NCI-H128 (cell line): ENCODE data around the gene CDH2.

ENCODE experiments used
- DNase-seq: peaks from one replicate; lab custom pipeline; 2025; ENCODE audit not compliant: unreplicated experiment; lab: John Stamatoyannopoulos, UW

The CDH2 gene

DNA sequence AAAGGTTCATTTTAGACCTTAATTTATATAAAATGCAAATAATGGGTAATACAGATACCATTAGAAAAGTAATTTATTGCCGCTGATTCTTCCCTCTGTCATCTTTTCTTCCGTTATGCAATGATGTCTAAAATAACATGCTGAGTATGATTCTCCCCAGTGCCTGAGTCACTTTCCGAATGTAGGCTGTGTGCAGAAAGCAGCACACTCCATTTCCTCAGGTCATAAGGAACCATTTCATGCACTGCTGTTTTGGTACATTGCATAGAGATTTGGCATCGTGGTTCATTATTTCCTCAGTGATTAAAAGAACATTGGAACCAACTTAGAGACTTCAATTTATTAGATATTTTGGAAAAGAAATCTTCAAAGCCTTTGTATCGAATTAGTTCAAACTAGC is 173.5 kb downstream of the CDH2 start:
- no peak for DNase-seq

- DNase-seq = no peak
Observed at GRCh38 chr18:28002841-28003240, 174.1 kb downstream of the CDH2 start.

- no peak for DNase-seq
Observed at GRCh38 chr18:27996801-27997272, 180.1 kb downstream of the CDH2 start.

DNA sequence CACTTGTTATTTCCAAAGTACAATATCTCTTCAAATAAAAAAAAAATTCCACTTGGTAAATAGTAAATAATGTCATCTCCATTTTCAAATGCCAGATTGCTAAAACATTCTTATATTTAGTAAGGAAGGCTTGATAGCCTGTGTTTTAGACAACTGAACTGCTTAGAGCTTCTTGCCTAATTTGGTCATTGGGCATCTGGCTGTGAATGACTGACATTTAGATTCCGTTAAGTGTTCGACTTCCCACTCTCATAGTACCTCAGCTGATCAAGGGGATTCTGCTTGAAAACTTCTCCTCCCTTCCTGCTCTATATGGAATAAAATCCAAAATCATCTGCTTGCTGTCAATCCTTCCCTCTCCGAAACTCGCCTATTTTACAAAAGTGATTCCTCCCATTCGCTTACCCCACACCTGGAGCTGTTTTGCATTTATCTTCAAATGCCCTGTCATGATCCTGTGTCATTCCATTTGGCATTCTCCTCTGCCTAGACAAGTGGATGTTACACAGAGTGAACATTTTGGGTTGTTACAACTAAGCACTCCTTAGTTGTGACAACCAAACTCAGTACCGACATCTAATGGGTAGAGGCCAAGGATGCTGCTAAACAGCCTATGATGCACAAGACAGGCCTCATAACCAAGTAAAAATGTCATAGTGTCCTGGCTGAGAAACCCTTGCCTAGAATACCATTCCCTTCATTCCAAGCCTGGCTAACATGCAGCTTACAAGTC is 181.0 kb downstream of the CDH2 start:
- DNase-seq = no peak

- DNase-seq = no peak
Observed at GRCh38 chr18:27994571-27994970, 182.4 kb downstream of the CDH2 start.

DNA sequence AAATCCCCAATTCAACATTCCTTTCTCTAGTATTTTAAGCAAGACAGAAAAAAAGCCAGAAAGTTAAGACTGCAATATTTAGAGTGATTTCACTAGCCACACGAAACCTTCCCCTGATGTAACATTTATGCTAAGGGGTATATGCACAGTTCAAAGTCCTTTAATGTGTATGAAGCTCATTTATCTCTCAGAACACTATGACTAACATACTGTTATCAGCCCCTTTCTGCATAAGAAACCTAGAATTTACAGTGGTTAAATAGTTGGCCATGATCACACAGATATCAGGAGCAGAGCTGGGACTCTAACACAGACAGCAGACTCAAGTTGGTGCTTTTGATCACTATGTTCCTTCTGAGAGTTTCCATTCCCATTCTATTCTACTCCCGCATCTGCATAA is 185.5 kb downstream of the CDH2 start:
- no peak for DNase-seq

GRCh38 chr18:27985832-27986231 is 191.1 kb downstream of the CDH2 start:
- no peak for DNase-seq

GRCh38 chr18:27983780-27984179 is 193.2 kb downstream of the CDH2 start:
- DNase-seq = no peak

- DNase-seq = no peak
Observed at GRCh38 chr18:27976806-27977408, 200.0 kb downstream of the CDH2 start.

DNA sequence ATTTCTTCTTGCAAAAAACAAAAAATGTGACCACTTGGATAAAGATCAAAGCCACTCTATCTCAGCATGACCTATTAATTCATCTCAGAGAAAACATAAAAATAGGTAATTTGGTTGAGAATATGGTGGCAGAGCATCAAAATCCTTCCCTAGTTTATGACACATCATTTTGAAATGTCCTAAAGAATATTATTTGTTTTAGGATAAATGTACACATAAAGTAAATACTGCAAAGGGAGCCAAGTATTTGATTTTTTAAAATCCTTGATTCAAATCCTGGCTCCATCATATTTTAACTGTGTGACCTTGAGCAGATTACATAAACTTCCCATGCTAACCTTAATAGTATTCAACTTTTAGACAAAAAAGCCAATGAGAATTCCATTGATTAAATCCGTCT is 206.6 kb downstream of the CDH2 start:
- no peak for DNase-seq

DNA sequence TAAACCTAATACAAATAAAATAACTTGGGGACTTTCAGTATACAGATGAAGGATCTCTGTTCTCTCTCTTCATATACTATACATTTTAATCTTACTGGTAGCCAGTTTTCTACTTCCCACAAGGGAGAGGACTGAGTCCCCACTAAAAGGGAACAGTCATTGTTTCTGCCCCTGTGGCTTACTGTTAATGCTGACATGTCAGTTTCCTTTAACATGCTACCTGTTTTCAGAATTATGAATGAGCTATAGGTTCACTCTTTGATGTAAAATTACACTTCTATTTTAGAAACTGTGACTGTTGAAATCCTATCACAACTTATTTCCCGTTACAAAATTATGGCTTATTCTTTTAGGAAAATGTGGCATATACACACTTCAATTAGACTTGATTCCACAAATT is 207.7 kb downstream of the CDH2 start:
- DNase-seq = no peak

- DNase-seq = no peak
Observed at GRCh38 chr18:27967913-27968824, 208.8 kb downstream of the CDH2 start.

DNA sequence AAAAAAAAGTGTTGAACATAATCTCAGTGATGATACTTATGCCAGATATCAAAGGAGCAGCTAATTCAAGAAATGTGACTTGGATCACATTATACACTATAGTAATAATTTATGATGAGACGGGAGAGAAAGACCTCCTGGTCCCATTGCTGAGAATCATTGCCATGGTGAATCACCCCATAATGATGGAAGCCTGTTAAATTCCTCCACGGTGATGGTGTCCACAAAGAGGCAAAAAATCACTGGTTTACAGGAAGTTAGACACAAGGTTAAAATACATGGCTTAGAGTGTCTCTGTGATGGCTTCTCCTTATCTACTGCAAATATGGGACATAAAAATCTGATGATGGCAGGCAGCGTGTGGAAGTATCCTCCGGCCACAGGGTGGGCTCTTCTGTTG is 210.0 kb downstream of the CDH2 start:
- DNase-seq = no peak

- no peak for DNase-seq
Observed at GRCh38 chr18:27964811-27965210, 212.1 kb downstream of the CDH2 start.

GRCh38 chr18:27959101-27959500 is 217.8 kb downstream of the CDH2 start:
- DNase-seq = no peak

DNA sequence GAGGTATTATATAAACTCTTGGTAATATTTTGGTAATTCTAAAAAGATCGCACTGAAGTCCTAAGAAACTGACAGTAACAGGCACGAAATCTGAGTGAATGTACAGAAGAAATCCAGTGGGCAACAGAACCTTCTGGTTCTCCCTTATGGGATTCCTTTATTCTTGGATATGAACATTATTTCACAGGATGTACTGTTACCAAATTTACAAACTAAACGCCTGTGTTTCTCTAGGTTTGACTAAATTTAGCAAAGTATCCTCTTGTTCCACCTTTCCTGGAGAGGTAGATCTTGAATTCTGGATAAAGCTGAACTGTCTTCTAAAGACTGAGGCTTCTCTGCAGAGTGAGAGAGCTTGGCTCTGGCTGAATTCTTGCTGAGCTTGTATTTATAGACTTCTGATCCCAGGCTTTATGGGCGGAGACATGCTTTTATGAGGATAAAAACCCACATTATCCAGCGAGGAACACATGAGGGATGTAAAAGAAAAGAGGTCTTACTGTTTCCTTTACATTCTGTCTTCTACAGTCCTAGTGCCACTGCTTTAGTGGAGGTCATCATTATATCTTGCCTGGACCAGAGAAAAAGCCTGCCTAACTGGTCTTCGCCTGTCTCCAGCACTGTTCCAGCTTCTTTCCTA is 220.8 kb downstream of the CDH2 start:
- DNase-seq = no peak

DNA sequence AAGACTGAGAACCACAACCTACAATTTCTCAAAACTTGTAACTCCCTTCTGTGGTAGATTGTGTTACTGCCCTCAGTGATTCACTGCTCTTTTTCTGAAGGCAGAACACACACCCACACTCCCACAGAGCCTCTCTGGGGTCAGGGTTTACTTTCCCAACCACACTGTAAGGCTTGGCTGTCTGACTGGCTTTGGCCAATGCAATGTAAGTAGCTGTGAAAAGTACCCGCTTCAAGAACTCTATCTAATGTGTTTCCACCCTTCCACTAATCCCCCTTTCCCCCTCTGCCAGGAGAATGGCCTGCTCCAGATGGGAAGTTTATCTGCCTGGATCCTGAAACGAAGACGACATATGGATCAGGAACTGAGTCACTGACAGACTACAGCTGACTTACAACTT is 222.7 kb downstream of the CDH2 start:
- DNase-seq = no peak

GRCh38 chr18:27952741-27953140 is 224.2 kb downstream of the CDH2 start:
- no peak for DNase-seq

- DNase-seq = no peak
Observed at GRCh38 chr18:27950648-27951228, 226.2 kb downstream of the CDH2 start.

DNA sequence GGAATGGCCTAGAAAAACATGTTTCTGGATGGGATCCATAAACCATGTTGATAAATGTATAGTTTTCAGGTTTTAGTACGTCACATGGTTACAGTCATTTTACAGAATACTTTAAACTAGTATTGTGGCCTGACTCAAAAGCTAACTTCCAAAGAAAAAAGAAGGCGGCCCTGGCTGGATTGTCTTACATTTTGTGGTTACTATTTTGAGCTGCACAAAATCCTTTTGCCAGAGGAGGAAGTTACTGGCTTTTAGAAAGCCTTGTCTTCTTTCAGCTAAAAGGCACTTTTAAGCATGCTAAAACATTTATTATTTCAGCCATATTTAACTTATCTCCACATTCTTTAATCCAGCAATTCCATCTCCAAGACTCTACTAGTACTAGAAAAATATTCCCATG is 227.9 kb downstream of the CDH2 start:
- DNase-seq = no peak

GRCh38 chr18:27942706-27943105 is 234.2 kb downstream of the CDH2 start:
- no peak for DNase-seq
